RWPE2 (cell line): ENCODE results near the gene GOLGA1.
"Not testable (repeated sequence)": the region's sequence is repeated elsewhere in the genome, so short reads cannot be mapped to it uniquely, and the experiment has no call there.

Source experiments
- ATAC-seq: fragments of 200-7000 bp; cut with Tn5 transposase; 3 replicates; pipeline ENCODE4 v1.9.1; 2021; ENCODE audit warnings: low read depth
- DNase-seq: peaks from one replicate; pipeline ENCODE4 v3.0.0-alpha.2; 2020; ENCODE audit warnings: low spot score
- H3K27ac ChIP-seq: fragments of 450-650 bp; 2 replicates; pipeline ENCODE4 v1.5.1; 2017; ENCODE audit warnings: mild to moderate bottlenecking; ENCODE audit not compliant: poor library complexity, severe bottlenecking
- H3K27me3 ChIP-seq: fragments of 250-450 bp; sonication (Bioruptor Pico); 2 replicates; pipeline ENCODE4 v1.5.1; 2021; ENCODE audit warnings: mild to moderate bottlenecking, moderate library complexity; ENCODE audit not compliant: insufficient read depth, poor library complexity, severe bottlenecking
- H3K36me3 ChIP-seq: fragments of 250-450 bp; sonication (Bioruptor Pico); 2 replicates; pipeline ENCODE4 v1.5.1; 2020; ENCODE audit warnings: low read depth, mild to moderate bottlenecking, moderate library complexity
- H3K4me1 ChIP-seq: fragments of 250-450 bp; sonication (Bioruptor Pico); 2 replicates; pipeline ENCODE4 v1.5.1; 2021; ENCODE audit warnings: mild to moderate bottlenecking, moderate library complexity; ENCODE audit not compliant: insufficient read depth, poor library complexity, severe bottlenecking
- H3K4me3 ChIP-seq: fragments of 250-450 bp; sonication (Bioruptor Pico); 2 replicates; pipeline ENCODE4 v1.5.1; 2021; ENCODE audit warnings: mild to moderate bottlenecking, moderate library complexity; ENCODE audit not compliant: severe bottlenecking
- H3K9me3 ChIP-seq: fragments of 250-450 bp; sonication (Bioruptor Pico); 2 replicates; pipeline ENCODE4 v1.5.1; 2021; ENCODE audit warnings: mild to moderate bottlenecking, moderate library complexity; ENCODE audit not compliant: severe bottlenecking
- TF ChIP-seq, protein P1 (sequence below): fragments of 450-650 bp; IDR thresholded peaks from one replicate; pipeline ENCODE4 v1.5.1; 2017; ENCODE audit warnings: mild to moderate bottlenecking, moderate library complexity; ENCODE audit not compliant: poor library complexity, severe bottlenecking

The GOLGA1 gene

DNA sequence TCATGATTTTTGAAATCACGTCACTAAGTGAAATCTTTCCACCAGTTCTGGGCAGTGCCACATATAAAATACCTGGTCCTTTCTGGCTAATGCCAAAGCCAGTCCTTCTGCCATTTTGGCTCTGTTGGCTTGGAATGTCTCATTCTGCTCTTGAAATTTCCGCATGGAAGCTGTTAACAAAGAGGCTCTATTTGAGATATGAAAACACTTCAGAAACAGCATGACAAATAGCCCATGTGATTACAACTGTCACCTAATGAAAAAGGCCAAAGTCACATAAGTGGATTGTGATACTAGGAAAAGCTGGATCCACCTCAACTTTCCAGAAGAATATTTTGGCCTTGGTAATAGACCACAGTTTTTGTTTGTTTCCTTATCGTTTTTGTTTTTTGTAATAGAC lies 12.8 kb downstream of the GOLGA1 start:
- Histone ChIP-seq H3K27me3 (no peaks in the 10 kb centered on the region), H3K4me1 (no peaks in the 10 kb centered on the region), H3K27ac (no peak overlapping the region), H3K9me3 (no peaks in the 10 kb centered on the region), H3K36me3 (peaks cover 75% of the 10 kb centered on the region), H3K4me3 (no peak overlapping the region)
- ATAC-seq (no peak), DNase-seq (no peak)
- TF ChIP-seq, protein P1, sequence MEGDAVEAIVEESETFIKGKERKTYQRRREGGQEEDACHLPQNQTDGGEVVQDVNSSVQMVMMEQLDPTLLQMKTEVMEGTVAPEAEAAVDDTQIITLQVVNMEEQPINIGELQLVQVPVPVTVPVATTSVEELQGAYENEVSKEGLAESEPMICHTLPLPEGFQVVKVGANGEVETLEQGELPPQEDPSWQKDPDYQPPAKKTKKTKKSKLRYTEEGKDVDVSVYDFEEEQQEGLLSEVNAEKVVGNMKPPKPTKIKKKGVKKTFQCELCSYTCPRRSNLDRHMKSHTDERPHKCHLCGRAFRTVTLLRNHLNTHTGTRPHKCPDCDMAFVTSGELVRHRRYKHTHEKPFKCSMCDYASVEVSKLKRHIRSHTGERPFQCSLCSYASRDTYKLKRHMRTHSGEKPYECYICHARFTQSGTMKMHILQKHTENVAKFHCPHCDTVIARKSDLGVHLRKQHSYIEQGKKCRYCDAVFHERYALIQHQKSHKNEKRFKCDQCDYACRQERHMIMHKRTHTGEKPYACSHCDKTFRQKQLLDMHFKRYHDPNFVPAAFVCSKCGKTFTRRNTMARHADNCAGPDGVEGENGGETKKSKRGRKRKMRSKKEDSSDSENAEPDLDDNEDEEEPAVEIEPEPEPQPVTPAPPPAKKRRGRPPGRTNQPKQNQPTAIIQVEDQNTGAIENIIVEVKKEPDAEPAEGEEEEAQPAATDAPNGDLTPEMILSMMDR = no peak

DNA sequence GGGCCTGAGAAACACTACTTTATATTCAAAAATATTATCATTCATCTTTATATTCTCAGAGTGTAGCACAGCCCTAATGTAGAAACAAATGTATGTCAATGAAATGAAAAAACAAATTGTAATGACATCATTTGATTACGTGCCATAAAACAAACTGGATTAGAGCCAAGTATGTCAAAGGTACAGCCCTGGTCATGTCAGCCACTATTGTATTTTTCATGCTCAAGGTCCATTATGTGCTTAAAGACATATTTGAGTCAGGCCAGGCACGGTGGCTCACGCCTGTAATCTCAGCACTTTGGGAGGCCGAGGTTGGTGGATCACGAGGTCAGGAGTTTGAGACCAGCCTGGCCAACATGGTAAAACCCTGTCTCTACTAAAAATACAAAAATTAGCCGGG lies 20.5 kb downstream of the GOLGA1 start:
- not testable (repeated sequence) for H3K4me3 ChIP-seq, H3K27me3 ChIP-seq, H3K4me1 ChIP-seq, ATAC-seq, H3K27ac ChIP-seq, H3K9me3 ChIP-seq, DNase-seq
- peaks cover 69% of the 10 kb centered on the region for H3K36me3 ChIP-seq

DNA sequence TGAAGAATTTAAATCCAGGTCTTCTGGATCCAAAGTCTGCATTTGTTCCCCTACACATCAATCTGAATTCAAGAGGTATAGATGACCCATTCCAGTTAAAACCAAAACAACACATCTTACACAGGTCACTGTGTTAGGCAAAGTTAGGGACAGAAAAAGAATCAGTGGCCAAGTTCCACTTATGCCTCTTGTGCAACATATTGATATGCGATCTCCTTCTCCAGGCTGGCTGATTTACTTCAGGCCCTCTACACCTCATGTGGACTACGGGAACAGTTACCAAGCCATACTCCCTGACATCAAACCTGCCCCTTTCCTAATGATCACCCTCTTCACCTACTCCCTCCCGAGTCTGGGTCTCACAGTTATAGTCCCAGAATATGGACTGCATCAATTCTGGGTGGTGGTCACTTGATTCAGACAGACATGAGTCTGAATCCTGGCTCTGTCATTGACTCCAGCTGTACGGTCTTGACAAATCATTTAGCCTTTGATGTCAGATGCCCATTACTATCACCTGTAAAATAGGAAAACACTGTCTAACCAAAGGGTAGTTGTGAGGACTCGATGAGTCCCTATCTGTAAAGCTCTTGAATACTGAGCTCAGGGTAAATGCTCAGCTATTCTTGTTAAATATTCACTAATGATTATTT lies 26.0 kb downstream of the GOLGA1 start:
- DNase-seq (no peak), ATAC-seq (no peak)
- TF ChIP-seq, protein P1 = no peak
- peaks cover 45% of the 10 kb centered on the region for H3K36me3 ChIP-seq
- H3K4me1 ChIP-seq = no peaks in the 10 kb centered on the region
- no peak overlapping the region for H3K27ac ChIP-seq
- H3K9me3 ChIP-seq = no peaks in the 10 kb centered on the region
- H3K4me3 ChIP-seq = no peak overlapping the region
- no peaks in the 10 kb centered on the region for H3K27me3 ChIP-seq

DNA sequence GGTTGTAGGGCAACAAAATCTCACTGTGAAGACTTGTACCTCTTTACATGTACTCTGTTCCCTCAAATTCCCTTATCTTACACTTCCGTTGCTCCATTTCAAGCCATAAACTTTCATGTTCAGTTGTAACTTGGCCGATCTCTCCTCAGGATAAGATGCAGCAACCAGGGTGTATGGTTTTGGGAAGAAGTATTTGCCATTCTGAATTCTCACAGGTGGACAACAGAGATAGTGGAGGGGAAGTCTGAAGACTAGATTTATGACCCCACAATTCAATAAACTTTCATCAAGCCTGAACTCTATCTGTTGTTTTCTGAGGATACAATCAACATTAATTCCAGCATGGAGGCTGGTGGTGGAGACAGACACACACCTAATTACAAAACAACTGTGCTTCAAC lies 27.5 kb downstream of the GOLGA1 start:
- H3K9me3 ChIP-seq = no peaks in the 10 kb centered on the region
- H3K4me1 ChIP-seq = no peaks in the 10 kb centered on the region
- DNase-seq = no peak
- no peak overlapping the region for H3K4me3 ChIP-seq
- H3K36me3 ChIP-seq = peaks cover 34% of the 10 kb centered on the region
- TF ChIP-seq, protein P1 = no peak
- H3K27ac ChIP-seq = no peak overlapping the region
- no peaks in the 10 kb centered on the region for H3K27me3 ChIP-seq
- ATAC-seq = no peak

DNA sequence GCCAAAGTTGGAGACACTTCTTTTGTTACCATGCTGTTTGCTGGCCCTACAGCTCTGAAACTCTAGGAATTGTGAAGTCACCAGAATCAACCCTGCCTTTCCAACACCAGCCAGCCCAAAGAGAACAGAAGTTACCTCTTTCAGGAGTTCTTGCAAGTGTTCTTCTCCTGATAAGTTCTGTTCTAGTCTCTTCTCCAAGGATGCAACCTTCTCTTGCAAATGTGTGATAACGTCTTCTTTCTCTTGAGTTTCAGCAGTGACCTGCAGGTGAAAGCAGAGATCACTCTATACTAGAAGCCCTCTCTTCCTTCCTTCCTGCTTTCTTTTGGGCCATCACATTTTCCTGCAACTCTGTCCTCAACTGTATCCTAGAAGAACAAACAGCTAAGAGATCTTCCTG lies 29.1 kb downstream of the GOLGA1 start:
- Histone ChIP-seq H3K4me3 (no peak overlapping the region), H3K4me1 (no peaks in the 10 kb centered on the region), H3K36me3 (peaks cover 35% of the 10 kb centered on the region), H3K9me3 (no peaks in the 10 kb centered on the region), H3K27ac (no peak overlapping the region), H3K27me3 (no peaks in the 10 kb centered on the region)
- TF ChIP-seq, protein P1 = no peak
- ATAC-seq (no peak), DNase-seq (no peak)
